Posterior vena cava (tissue), 2 donors: ENCODE measurements around the gene ZNF749. TPM values are rescaled to one million over a fixed set of nuclear protein-coding genes. Genes with fewer than 3 reads are reported as not detected.

Experiments
- DNase-seq: peaks from one replicate; pipeline ENCODE4 v3.0.0-alpha.2; 2020; ENCODE audit warnings: low spot score
- intact Hi-C, 2 donors: fragments of 100-400 bp; cut with DNase I; formaldehyde crosslinking; loops; one replicate each; pipeline versions ENCODE4 v1.14.1 to v1.14.2; 2022 to 2023
- long read RNA-seq, 2 donors: library from polyadenylated mRNA; unstranded; transcript quantifications; one replicate each; pipeline ENCODE4 v2.0.0, GENCODE V29; 2020 to 2021
- total RNA-seq, 2 donors: library from RNA; stranded (reverse); fragmentation: NEBNext Ultra II Directional; extraction: Animal tissue kit (Norgen Biotek cat#: 25700); gene quantifications; one replicate each; pipeline ENCODE4 v1.2.1, GENCODE V29; 2021
- donor health status: DM: yes; HTN: yes; CAD: no.
- donor health status: DM: yes; HTN: yes; CAD: no.

ZNF749 gene
- total RNA-seq, result 10 to 100 TPM in 1 of 2 donors, 1 to 10 TPM in 1; 7.1 to 10.2 TPM
- long read RNA-seq, donor 1, partial matches to known transcripts, result 0 of 4 reads
- long read RNA-seq, donor 1, other reads (novel, unspliced or antisense), result 1 of 4 reads
- long read RNA-seq, donor 2, partial matches to known transcripts, result 0 of 2 reads
- long read RNA-seq, donor 2, other reads (novel, unspliced or antisense), result 0 of 2 reads

DNA sequence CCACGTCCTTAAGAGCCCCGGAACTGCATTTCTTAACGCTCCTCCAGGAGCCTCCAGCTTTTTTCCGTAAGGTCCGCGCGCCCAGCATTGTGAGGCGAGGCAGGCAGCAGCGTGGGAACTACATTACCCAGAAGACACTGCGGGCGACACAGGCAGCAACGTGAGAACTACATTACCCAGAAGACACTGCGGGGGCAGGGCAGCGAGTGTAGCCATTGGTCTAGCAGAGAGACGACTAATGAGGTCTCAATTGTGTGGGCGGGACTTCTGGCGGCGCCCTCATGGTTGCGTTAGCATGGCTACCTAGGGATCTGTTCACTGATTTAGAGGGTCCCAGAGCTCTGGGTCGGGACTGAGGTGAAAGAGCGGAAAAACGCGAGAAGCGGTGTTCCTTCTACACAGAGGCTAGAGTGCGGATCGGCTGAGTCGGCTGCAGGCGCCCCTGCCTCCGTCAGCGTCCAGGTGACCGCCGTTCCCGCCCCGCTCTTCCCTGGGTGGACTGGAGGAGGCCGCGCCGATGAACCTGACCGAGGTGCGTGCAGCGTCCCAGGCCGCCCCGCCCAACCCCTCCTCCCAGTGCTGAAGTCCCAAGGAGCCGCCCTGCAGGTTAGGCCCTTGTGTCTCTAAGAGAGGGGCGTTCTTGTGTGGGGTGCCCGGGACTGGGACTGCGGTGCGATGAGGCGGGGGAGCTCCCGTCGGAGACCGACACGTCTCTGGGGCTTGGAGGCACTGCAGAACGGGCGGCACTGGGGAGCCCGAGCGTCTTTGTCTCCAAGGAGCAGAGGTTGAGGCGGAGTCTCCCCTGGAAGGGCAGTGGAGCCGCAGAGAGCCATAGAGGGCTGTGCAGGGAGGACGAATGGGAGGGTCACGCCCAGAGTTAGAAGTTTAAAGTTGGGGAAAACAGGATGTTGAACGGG is at the start of gene ZNF749:
Gene ZNF749 (plus strand): TSS at position 264 of the 917 bp plus-strand sequence. CDS start 254 bp downstream, at position 518.
- peak; percentile 99 for DNase-seq
- intact Hi-C loops, result no loop called here

DNA sequence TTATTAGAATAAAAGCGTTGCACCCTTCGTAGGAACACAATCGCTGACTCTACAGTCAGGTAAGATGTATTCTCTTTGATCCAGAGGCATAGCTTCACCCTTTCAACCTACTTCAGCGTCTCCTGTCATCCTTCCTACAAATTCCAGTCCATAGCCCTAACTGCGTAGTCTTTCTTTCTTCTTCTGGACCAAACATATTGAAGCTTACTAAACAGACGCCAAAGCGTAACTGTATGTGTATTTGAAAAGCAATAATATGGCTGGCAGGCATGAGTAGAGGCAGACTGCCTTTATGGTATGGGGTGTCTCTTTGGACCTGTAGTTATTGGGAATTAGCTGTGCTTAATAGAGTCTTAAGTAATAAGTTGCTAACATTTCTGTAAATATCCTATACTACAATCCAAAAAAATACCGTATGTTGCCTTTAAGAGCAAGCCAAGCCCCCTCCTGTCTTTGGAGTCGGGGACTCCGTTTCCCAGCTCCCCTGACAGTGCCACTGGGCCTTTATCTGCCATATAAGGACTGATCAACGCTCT is 45.9 kb upstream of the ZNF749 start:
- no peak for DNase-seq
- intact Hi-C loops, result no loop called here

DNA sequence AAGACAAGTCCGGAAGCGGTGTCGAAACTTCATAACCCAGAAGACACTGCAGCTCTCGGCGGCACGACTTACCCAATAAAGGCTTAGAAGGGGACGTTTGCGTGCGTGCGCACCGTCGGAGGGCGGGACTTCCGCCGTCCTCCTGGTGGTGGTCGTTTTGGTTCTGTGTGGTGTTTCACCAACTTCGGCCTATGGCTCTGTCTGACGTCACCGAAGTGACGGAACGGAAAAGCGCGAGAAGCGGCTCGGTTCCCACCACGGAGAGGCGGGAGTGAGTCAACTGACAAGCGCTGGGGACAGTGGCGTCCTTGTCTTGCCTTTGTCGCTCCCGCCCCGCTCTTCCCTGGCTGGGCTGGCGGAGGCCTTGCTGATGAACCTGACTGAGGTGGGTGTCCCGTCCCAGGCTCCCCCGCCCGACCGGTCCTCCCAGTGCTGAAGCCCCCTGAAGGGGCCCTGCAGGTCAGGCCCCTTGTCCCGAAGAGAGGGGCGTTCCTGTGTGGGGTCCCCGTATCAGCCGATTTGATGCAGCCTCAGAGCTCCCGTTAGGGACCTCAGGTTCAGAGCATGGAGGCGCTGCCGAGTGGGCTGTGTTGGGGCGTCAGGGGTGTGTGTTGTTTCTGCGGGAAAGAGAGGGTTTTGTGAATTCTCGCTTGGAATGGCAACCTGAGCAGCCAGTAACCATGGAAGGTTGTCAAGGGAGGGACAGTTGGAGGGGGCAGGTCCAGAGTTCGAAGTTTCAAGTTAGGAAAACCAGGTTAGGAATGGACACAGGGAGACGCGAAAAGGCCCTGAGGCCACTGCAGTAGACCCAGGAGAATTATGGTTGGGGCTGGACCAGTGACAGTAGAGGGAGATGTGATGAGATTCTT is 45.2 kb upstream of the ZNF749 start, which contains the start of gene ZNF548:
Gene ZNF548 (plus strand): TSS at position 125 of the 869 bp plus-strand sequence. CDS start 246 bp downstream, at position 371.
- DNase-seq, result peak; percentile 99
- intact Hi-C loops, result no loop called here

DNA sequence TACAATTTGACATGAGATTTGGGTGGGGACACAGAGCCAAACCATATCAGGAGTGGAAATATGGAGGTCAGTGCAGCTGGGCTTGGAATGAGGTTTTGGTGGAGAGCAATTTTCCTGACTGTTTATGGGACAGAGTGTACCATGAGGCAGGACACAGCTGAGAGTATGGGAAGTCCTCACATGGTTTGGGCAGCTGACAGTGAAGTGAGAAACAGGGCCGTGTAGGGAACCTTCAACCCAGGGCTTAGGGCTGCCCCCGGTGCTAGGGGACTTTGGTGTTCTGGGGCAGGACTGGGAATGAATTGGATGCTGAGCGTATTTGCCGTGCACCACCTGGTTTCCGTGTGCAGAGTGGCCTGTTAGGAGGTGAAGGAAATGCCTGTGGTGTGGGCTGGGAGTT is 39.4 kb upstream of the ZNF749 start:
- no peak for DNase-seq
- intact Hi-C loops, result no loop called here

DNA sequence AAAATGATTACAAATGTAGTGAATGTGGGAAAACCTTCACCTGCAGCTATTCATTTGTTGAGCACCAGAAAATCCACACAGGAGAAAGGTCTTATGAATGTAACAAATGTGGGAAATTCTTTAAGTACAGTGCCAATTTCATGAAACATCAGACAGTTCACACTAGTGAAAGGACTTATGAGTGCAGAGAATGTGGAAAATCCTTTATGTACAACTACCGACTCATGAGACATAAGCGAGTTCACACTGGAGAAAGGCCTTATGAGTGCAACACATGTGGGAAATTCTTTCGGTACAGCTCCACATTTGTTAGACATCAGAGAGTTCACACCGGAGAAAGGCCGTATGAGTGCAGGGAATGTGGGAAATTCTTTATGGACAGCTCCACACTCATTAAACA is 36.3 kb upstream of the ZNF749 start:
- intact Hi-C loops, result no loop called here
- no peak for DNase-seq

DNA sequence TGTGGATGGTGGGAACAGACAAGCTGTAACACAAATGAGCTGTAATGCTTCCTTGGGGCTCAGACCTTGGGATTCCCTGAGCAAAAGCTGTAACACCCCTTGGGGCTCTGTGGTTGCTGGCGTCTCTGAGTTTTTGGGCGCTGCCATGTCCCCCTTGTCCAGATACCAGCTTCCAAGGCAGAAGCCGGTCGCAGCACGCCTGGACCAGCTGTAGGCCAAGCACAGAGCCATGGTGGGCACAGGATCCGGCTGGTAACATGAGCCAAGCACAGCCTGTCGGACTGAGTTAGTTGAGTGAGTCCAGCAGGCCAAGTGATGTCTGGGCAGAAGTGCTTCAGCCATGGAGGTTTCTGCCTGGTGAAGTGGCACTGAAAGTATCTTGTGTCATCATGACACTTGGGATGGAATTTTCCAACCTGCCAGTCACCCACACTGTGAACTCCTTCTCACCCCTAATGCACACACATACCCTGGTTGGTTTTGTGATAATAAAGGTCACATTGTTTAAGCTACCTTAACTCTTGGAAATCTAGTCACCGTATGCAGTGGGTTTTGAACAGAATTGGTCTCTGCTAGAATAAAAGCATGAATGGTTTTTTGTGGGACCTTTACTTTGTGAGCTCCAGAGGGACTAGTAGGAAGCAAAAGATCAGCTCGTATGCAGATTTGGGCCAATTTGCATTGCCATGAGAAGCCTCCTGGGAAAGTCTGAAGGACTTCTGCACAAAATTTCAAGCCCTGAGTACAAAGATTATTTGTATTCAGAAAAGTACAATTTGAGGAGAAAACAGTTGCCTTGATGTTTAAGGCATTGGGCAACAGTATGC is 31.2 kb upstream of the ZNF749 start:
- intact Hi-C loops, result no loop called here
- no peak for DNase-seq

DNA sequence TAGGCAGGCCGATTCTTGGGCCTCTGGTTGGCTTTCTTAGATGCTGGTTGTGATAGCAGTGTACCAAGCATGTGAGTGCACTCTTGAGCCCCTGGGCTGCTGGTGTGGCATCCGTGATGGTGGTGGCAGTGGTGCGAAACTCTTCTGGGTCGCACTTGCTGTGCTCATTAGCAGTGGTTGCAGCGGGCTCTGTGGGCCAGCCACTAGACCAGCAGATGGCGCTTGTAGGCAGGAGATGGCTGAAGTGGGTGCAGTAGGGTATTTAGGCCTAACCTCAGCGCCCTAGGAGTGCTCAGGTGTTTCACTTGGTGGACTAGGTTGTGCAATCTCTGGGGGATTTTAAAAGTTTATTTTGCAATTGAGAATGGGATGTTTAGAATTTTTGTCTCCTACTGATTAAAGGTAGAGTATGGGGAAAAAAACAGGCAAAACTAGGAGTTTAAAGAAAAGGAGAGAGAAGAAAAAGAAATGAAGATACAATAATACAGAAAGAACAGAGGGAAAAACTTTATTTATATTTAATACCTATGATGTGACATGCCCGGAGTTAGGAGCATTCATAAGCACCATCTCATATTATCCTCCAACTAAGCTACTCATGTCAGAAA is 28.5 kb upstream of the ZNF749 start:
- DNase-seq, result no peak
- intact Hi-C loops, result no loop called here

DNA sequence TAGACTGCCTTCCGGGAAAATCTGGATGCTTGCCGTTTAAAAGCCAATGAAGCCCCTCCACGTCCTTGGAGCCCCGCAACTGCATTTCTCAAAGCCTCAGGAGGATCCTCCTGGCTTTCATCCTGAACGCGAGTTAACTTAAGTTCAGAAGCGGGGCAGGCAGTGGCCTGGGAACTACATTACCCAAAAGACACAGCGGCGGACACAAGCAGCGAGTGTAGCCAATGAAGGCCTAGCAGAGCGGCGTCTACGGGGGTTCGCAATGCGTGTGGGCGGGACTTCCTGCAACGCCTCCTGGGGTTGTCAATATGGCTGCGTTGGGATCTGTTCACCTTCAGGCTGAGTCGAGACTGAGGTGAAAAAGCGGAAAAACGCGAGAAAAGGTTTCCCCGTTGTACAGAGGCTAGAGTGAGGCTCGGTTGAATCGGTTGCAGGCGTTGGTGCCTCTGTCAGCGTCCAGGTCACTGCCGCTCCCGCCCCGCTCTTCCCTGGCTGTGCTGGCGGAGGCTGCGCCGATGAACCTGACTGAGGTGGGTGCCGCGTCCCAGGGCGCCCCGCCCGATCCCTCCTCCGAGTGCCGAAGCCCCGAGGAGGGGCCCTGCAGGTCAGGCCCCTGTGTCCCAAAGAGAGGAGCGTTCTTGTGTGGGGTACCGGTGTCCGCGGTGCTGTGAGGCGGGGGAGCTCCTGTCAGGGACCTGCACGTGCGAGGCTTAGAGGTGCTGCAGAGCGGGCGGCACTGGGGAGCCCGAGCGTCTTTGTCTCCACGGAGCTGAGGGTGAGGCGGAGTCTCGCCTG is 24.1 kb upstream of the ZNF749 start, which contains the start of gene ZNF17:
Gene ZNF17 (plus strand): TSS at position 285 of the 795 bp plus-strand sequence. CDS start 2,455 bp downstream, outside the sequence.
- DNase-seq, result peak; percentile 98
- intact Hi-C loops, result no loop called here

DNA sequence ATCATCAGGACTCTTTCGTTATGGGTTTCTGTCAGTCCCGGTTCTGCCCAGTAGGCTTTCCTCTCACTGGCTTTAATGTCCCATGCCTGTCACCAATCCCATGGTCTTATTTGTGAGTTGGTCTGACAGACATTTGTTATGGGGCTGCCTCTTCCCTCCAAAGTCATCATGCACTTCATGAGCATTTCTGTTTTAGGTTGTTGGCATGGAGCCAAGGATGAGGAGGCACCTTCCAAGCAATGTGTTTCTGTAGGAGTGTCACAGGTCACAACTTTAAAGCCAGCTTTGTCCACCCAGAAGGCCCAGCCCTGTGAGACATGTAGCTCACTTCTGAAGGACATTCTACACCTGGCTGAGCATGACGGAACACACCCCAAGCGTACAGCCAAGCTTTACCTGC is 15.7 kb upstream of the ZNF749 start:
- no peak for DNase-seq
- intact Hi-C loops, result no loop called here

DNA sequence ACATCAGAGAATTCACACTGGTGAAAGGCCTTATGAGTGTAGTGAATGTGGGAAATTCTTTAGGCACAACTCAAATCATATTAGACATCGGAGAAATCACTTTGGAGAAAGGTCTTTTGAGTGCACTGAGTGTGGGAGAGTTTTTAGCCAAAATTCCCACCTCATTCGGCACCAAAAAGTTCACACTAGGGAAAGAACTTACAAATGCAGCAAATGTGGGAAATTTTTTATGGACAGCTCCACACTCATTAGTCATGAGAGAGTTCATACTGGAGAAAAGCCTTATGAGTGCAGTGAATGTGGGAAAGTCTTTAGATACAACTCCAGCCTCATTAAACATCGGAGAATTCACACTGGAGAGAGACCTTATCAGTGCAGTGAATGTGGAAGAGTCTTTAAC is 14.1 kb upstream of the ZNF749 start:
- intact Hi-C loops, result no loop called here
- no peak for DNase-seq

DNA sequence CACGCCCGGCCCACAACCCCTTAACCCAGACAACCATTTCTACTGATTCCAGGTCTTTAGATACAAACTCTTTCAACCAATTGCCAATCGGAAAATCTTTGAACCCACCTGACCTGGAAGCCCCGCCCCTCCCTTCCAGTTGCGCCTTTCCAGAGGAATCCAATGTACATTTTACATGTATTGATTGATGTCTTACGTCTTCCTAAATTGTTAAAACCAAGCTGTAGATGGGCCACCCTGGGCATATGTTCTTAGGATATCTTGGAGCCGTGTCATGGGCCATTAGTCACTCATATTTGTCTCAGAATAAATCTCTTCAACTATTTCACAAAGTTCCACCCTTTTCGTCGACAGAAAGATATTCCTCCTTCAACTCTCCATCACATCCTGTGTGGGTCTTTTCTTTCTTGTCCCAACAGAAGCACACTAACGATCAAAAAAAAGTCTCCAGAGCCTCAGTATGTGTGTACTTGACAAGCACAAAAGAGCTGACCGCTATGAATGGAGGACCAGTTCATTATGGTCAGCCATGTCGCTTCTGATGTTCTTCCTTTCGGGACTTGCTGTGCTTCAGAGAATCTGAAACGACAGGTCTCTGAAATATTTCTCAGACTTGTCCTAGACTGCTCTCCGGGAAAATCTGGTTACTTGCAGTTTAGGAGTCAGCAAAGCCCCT is 601 bp upstream of the ZNF749 start:
- intact Hi-C loops, result no loop called here
- no peak for DNase-seq

DNA sequence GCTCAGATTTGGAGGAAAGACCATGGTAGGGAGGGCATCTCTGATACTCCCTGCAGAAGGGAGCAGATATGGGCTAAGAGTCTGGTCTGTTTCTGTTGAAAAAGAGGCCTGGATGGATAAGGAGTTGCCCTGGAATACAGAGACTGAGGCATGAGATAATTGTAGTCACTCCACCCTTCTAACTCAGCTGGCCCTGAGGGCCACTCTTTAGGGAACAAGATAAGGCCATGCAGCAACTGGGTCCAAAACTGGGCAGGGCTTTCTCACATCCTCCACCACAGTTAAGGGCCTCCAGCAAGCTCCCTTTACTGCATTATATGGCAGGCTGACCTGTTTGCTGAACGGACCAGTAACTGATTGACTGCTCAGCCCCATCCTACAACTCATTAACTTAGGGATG is 1.3 kb downstream of the ZNF749 start:
- intact Hi-C loops, result no loop called here
- no peak for DNase-seq

DNA sequence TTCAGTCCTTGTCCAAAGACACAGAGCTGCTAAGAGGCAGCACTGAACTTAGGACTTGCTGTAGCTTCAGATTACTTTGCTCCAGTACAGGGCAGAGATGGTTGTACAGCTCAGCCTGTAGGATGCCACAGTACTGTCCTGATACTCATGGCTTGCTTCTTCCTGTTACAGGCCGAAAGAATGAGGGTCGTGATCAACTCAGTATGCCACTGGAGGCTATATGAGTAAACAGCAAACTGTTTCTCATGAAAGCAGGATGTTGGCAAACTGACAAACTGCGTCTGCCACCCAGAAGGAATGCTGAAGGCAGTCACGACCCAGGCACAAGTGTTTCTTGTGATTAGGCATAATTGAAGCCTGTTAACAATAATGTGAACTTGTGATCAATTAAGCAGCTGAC is 2.8 kb downstream of the ZNF749 start:
- intact Hi-C loops, result no loop called here
- DNase-seq, result no peak

DNA sequence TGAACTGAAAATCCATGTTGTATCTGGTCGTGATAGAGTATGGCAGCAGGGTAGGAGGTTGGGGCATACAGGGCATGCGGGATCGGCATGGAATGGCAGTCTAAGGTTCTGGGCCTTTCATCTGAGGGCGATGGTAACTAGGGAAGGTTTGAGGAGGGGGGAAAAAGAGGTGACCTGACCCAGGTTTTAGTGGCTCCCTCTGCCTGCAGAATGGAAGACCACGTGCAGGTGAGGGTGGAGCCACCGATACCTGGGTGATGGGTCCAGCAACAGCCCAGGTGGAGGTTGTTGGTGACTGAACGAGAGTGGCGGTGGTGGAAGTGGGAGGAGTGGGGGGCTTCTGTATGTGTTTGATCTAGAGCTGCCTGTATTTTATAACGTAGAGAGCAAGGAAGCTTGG is 3.8 kb downstream of the ZNF749 start:
- no peak for DNase-seq
- intact Hi-C loops, result no loop called here

DNA sequence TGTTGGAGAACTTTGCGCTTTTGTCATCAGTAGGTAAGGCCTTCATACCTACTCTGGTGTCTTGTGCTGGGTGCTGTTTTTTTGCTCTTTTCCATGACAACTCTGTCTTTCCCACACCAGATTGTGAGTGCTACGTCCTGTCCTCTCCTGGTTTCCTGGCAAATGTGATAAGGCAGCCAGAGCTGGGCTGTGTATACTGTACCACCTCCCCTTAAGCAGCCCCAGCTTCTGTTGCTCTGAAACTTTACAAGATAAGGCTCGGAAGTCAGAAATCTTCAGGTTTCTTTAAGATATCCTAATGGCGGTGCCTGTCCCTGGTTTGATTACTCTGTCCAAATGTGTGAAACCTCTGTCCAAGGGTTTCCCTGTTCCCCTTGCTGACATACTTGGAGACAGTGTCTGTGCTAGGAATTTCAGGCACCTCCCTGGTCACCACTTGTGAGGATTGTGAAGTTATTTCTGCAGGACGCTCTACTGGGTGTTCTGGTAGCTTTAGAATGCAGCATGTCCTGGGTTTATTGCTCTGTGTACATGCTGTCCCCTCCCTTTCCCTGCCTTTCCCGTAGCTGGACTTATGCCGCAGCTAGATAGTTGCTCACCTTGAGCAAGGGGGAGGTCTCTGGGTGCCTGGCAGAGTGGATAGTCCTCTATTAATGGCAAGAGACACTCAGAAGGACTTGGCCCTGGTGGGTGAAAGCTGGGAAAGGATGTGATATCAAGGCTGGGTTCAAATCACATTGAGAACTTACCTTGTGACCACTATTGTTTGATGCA is 7.0 kb downstream of the ZNF749 start:
- intact Hi-C loops, result no loop called here
- no peak for DNase-seq

DNA sequence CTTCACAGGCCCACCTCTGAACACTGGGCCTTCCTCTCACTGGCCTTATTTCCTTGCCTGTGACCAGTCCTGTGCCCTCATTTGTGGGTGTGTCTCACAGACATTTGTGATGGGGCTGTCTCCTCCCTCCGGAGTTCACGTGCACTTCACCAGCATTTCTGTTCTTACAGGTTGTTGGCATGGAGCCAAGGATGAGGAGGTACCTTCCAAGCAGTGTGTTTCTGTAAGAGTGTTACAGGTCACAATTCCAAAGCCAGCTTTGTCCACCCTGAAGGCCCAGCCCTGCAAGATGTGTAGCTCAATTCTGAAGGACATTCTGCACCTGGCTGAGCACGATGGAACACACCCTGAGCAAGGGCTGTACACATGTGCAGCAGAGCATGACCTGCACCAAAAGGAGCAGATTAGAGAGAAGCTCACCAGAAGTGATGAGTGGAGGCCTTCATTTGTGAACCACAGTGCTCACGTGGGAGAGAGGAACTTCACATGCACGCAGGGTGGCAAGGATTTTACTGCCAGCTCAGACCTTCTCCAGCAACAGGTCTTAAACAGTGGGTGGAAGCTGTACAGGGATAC is 8.1 kb downstream of the ZNF749 start:
- intact Hi-C loops, result no loop called here
- no peak for DNase-seq
